Peyer's patch (tissue), 4 donors: ENCODE data around the gene CALD1.

Experiments
- CTCF ChIP-seq, 6 experiments: fragments of 450-650 bp in 4 of 6; fragments of 200-600 bp in 2 of 6; sonication (generic) in 1 of 6; IDR thresholded peaks; one replicate each; pipeline ENCODE4 v1.5.1; 2017 to 2019; ENCODE audit warnings: antibody characterized with exemption in 6 of 6, mild to moderate bottlenecking in 3 of 6, moderate library complexity in 1 of 6
- POLR2A ChIP-seq, 2 donors: fragments of 450-650 bp; IDR thresholded peaks; one replicate each; pipeline ENCODE4 v1.5.1; 2017; ENCODE audit warnings: antibody characterized with exemption in 2 of 2, mild to moderate bottlenecking in 2 of 2, moderate library complexity in 2 of 2

GRCh38 chr7:134993877-134994456 is 214.5 kb downstream of the CALD1 start:
- no peak for TF ChIP-seq CTCF (IDR thresholded peaks at IDR 0.05)
- TF ChIP-seq POLR2A (IDR thresholded peaks at IDR 0.05): no peak
